ENCODE measurements around the gene WNK2.

- TF ChIP-seq CTCF (IDR thresholded peaks at IDR 0.05), result no peak
- no peak for TF ChIP-seq POLR2A (IDR thresholded peaks at IDR 0.05)
These were observed 16.5 kb downstream of the WNK2 start for GRCh38 chr9:93200449-93200742.
